ENCODE results near the gene MRGPRX1.
"Not testable (repeated sequence)": the region's sequence is repeated elsewhere in the genome, so short reads cannot be mapped to it uniquely, and the experiment has no call there.

DNA sequence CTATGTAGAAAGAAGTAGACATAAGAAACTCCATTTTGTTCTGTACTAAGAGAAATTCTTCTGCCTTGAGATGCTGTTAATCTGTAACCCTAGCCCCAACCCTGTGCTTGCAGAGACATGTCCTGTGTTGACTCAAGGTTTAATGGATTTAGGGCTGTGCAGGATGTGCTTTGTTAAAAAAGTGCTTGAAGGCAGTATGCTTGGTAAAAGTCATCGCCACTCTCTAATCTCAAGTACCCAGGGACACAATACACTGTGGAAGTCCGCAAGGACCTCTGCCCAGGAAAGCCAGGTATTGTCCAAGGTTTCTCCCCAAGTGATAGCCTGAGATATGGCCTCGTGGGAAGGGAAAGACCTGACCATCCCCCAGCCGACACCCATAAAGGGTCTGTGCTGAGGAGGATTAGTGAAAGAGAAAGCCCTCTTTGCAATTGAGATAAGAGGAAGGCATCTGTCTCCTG is 39.0 kb downstream of the MRGPRX1 start:
- TF ChIP-seq, protein P1, sequence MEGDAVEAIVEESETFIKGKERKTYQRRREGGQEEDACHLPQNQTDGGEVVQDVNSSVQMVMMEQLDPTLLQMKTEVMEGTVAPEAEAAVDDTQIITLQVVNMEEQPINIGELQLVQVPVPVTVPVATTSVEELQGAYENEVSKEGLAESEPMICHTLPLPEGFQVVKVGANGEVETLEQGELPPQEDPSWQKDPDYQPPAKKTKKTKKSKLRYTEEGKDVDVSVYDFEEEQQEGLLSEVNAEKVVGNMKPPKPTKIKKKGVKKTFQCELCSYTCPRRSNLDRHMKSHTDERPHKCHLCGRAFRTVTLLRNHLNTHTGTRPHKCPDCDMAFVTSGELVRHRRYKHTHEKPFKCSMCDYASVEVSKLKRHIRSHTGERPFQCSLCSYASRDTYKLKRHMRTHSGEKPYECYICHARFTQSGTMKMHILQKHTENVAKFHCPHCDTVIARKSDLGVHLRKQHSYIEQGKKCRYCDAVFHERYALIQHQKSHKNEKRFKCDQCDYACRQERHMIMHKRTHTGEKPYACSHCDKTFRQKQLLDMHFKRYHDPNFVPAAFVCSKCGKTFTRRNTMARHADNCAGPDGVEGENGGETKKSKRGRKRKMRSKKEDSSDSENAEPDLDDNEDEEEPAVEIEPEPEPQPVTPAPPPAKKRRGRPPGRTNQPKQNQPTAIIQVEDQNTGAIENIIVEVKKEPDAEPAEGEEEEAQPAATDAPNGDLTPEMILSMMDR (IDR thresholded peaks at IDR 0.05; ENCODE audit: borderline replicate concordance, extremely low read depth, low read length, poor library complexity, severe bottlenecking) = not testable (repeated sequence)
- TF ChIP-seq EZH2 (IDR thresholded peaks at IDR 0.05; ENCODE audit: borderline replicate concordance, low read depth, low read length, severe bottlenecking) = not testable (repeated sequence)

Measured in DND-41 (cell line).